Stimulated activated CD4-positive, alpha-beta T cell treated with anti-CD3 and anti-CD28 coated beads, Interleukin-1b, Interleukin-23, amount 100 ng/mL, for 1 hour (primary cell): Measurements from ENCODE around the gene OR1S2.
"Not testable (repeated sequence)": the region's sequence is repeated elsewhere in the genome, so short reads cannot be mapped to it uniquely, and the experiment has no call there.

Source experiments
- DNase-seq, 2 donors: peaks; one replicate each; pipeline ENCODE4 v3.0.0-alpha.2; 2020; ENCODE audit warnings: low read depth in 2 of 2

OR1S2 gene

GRCh38 chr11:58204042-58204441 is at the start of gene OR1S2:
Gene OR1S2, minus strand, starts transcription at chr11:58204142. Its CDS starts 0 bp downstream, at chr11:58204142.
- no peak for DNase-seq

- no peak for DNase-seq
Observed at GRCh38 chr11:58243954-58244353, 40.0 kb upstream of the OR1S2 start.

- DNase-seq, result no peak
Observed at GRCh38 chr11:58227956-58228615, 24.1 kb upstream of the OR1S2 start.

GRCh38 chr11:58222721-58223120 is 18.8 kb upstream of the OR1S2 start:
- no peak for DNase-seq

- no peak for DNase-seq
Observed at GRCh38 chr11:58216476-58216875, 12.5 kb upstream of the OR1S2 start.

GRCh38 chr11:58212420-58212819 is 8.5 kb upstream of the OR1S2 start, which contains the start of gene OR1S1:
Gene OR1S1, plus strand, starts transcription at chr11:58212720.
- DNase-seq, result not testable (repeated sequence)

- DNase-seq, result no peak
Observed at GRCh38 chr11:58199271-58199670, 4.7 kb downstream of the OR1S2 start.

GRCh38 chr11:58195939-58196338 is 8.0 kb downstream of the OR1S2 start:
- no peak for DNase-seq

GRCh38 chr11:58193391-58193790 is 10.6 kb downstream of the OR1S2 start:
- no peak for DNase-seq

- DNase-seq, result no peak
Observed at GRCh38 chr11:58192229-58192628, 11.7 kb downstream of the OR1S2 start.

GRCh38 chr11:58188770-58189169 is 15.2 kb downstream of the OR1S2 start, which contains the start of gene OR9Q2:
Gene OR9Q2, plus strand, starts transcription at chr11:58189070. Its CDS starts 1,421 bp downstream, at chr11:58190491.
- no peak for DNase-seq

GRCh38 chr11:58186938-58187337 is 17.0 kb downstream of the OR1S2 start:
- no peak for DNase-seq

GRCh38 chr11:58179648-58180047 is 24.3 kb downstream of the OR1S2 start:
- no peak for DNase-seq

- DNase-seq, result no peak
Observed at GRCh38 chr11:58178444-58178843, 25.5 kb downstream of the OR1S2 start.

- no peak for DNase-seq
Observed at GRCh38 chr11:58177409-58178054, 26.4 kb downstream of the OR1S2 start.

GRCh38 chr11:58165504-58166106 is 38.3 kb downstream of the OR1S2 start:
- DNase-seq, result no peak

GRCh38 chr11:58164990-58165389 is 39.0 kb downstream of the OR1S2 start:
- DNase-seq, result no peak

GRCh38 chr11:58164389-58164788 is 39.6 kb downstream of the OR1S2 start:
- no peak for DNase-seq
